GM12864 (cell line): Measurements from ENCODE around the gene ZBTB48.

ENCODE experiments used
- DNase-seq: peaks from one replicate; pipeline ENCODE4 v3.0.0-alpha.2; 2011; ENCODE audit warnings: low read depth
- H3K4me3 ChIP-seq: 2 replicates; pipeline ENCODE4 v1.5.1; 2011; ENCODE audit warnings: mild to moderate bottlenecking, low read depth, low read length, control low read depth
- TF ChIP-seq, protein P1 (sequence below): IDR thresholded peaks from 2 replicates; pipeline ENCODE4 v1.5.1; 2011; ENCODE audit warnings: low read depth, mild to moderate bottlenecking, moderate library complexity, low read length, control low read depth, inconsistent platforms; ENCODE audit errors: missing control alignments

ZBTB48 gene

GRCh38 chr1:6623269-6623965 is 43.6 kb downstream of the ZBTB48 start:
- H3K4me3 ChIP-seq = no peak overlapping the region
- TF ChIP-seq, protein P1, sequence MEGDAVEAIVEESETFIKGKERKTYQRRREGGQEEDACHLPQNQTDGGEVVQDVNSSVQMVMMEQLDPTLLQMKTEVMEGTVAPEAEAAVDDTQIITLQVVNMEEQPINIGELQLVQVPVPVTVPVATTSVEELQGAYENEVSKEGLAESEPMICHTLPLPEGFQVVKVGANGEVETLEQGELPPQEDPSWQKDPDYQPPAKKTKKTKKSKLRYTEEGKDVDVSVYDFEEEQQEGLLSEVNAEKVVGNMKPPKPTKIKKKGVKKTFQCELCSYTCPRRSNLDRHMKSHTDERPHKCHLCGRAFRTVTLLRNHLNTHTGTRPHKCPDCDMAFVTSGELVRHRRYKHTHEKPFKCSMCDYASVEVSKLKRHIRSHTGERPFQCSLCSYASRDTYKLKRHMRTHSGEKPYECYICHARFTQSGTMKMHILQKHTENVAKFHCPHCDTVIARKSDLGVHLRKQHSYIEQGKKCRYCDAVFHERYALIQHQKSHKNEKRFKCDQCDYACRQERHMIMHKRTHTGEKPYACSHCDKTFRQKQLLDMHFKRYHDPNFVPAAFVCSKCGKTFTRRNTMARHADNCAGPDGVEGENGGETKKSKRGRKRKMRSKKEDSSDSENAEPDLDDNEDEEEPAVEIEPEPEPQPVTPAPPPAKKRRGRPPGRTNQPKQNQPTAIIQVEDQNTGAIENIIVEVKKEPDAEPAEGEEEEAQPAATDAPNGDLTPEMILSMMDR = no peak
- no peak for DNase-seq

DNA sequence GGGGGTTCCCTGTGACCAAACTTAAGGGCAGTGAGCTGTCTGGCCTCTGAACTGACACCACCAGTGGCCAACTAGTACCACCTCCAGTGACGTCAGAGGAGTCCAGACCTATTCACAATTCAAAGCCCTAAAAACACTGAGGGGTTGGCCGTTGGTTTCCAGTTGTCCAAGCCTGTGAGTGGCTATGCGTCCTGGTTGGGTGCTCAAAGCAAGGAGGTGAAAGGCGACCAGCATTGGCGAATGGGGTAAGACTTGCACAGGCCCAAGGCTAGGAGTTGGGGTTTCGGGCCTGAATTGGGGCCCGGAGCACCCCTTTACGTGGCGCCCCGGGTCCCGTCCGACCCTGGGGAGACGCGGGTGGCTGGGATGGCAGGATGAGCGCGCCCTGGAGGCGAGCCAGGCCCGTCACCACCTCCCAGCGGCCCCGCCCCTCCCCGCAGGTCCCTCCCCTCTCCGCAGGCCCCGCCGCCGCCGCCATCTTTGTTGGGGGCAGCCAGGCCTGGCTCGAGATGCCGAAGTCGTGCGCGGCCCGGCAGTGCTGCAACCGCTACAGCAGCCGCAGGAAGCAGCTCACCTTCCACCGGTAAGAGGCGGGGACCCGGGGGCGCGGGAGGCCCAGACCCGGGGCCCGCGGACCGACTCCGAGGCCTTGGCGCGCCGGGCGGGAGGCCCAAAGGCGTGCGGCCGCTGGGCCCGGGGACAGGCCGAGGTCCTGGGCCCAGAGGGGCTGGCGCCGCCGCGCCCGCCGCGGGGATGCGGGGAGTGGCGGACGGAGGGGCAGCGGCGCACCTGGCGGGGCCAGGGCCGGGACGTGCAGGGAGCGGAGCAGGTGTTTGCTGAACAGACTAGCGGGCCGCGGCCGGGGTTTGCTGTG is 45.2 kb downstream of the ZBTB48 start, which contains the start of gene THAP3:
Gene THAP3 (plus strand): TSS at position 159 of the 874 bp plus-strand sequence. CDS start 351 bp downstream, at position 510.
- H3K4me3 ChIP-seq = peak within 1 kb of the TSS; percentile 82
- TF ChIP-seq, protein P1 = peak; percentile 14
- DNase-seq = no peak

- no peak for DNase-seq
- TF ChIP-seq, protein P1 = no peak
- peak overlapping the region; percentile 82 for H3K4me3 ChIP-seq
These were observed 45.9 kb downstream of the ZBTB48 start for GRCh38 chr1:6625584-6626149.

DNA sequence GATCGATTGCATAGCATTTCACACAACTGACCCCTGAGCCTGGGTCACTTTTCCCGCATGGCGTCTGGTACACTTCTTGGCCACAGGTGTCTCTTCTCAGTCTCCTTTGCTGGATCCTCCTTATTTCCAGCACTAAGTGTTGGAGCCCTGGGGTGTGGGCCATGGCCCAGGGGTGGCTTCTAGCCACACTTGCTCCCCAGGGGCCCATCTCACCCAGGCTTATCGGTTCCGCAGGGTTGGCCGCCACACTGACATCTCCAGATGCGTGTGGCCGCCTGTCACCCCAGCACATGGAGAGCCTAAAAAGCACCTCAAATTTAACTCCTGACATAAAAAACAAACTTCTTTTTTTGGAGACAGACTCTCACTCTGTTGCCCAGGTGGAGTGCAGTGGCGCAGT is 47.2 kb downstream of the ZBTB48 start:
- TF ChIP-seq, protein P1 = no peak
- H3K4me3 ChIP-seq = no peak overlapping the region
- no peak for DNase-seq

DNA sequence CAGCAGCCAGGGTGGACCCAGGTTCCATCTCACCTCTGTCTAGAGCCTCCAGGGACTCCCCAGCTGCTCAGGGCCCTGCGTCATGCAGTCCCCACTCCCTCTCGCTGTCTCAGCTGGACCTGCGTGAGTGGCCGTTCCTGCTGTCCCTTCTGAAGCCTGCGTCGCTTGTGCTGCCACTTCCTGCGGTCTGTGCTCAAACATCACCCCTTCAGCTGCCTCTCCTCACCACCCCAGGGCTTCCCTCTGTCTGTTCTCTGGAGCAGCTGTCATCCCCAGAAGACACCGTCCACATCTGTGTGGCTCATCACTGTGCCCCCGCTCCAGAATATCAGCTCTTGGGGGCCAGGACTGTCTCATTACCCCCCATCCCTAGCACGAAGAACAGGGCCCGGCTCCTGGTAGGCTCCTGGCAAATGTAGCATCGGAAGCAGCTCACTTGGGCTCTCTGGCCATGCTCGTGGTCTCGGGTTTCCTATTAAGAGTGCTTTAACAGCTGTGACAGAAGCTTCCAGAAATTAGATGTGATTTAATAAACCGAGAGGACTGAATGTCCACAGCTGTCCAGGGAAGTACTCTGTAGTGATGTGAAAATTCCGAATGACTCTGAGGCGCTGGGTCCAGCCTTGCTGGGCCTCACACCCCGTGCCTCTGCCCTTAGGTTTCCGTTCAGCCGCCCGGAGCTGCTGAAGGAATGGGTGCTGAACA is 48.2 kb downstream of the ZBTB48 start:
- TF ChIP-seq, protein P1 = no peak
- no peak for DNase-seq

GRCh38 chr1:6628971-6629479 is 49.2 kb downstream of the ZBTB48 start:
- DNase-seq = no peak
- H3K4me3 ChIP-seq = no peak overlapping the region
- TF ChIP-seq, protein P1 = no peak

More for the DNA sequence above, 48.2 kb downstream of the ZBTB48 start:
- no peak overlapping the region for H3K4me3 ChIP-seq
